Mesenteric fat pad (tissue), 1 donor: ENCODE data around the gene HMGA1. TPM values are rescaled to one million over a fixed set of nuclear protein-coding genes. Genes with fewer than 3 reads are reported as not detected.
"Not testable (repeated sequence)": the region's sequence is repeated elsewhere in the genome, so short reads cannot be mapped to it uniquely, and the experiment has no call there.

ENCODE experiments used
- DNase-seq: peaks from one replicate; pipeline ENCODE4 v3.0.0-alpha.2; 2020; ENCODE audit warnings: low spot score
- total RNA-seq: library from RNA; stranded (reverse); fragmentation: NEBNext Ultra II Directional; extraction: Animal tissue kit (Norgen Biotek cat#: 25700); gene quantifications from one replicate; pipeline ENCODE4 v1.2.1, GENCODE V29; 2021
- donor health status: DM: yes; HTN: yes; CAD: no.

HMGA1 gene
- total RNA-seq, 1 donor from 2014 or later, result 32.3 TPM

DNA sequence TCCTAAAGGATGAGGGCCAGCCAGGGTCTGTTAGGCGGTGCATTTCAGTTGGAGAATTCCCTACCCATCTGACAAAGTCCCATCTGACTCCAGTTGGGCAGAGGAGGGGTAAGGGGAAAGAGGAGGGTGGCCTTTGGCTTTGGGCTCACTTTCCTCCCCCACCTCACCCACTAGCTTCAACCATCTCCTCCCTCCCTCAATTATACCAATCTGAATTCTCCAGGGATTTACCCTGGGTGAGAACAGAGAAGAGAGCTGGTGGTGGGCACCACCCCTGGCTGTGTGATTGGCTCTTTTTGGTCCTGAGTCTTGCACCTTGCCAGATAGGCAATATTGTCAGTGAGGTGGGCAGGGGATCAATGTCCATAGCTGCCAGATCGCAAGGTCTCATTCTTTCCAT lies 3.2 kb downstream of the HMGA1 start:
- DNase-seq, result no peak

GRCh38 chr6:34240329-34241248 lies 3.9 kb downstream of the HMGA1 start:
- DNase-seq, result peak; percentile 80

DNA sequence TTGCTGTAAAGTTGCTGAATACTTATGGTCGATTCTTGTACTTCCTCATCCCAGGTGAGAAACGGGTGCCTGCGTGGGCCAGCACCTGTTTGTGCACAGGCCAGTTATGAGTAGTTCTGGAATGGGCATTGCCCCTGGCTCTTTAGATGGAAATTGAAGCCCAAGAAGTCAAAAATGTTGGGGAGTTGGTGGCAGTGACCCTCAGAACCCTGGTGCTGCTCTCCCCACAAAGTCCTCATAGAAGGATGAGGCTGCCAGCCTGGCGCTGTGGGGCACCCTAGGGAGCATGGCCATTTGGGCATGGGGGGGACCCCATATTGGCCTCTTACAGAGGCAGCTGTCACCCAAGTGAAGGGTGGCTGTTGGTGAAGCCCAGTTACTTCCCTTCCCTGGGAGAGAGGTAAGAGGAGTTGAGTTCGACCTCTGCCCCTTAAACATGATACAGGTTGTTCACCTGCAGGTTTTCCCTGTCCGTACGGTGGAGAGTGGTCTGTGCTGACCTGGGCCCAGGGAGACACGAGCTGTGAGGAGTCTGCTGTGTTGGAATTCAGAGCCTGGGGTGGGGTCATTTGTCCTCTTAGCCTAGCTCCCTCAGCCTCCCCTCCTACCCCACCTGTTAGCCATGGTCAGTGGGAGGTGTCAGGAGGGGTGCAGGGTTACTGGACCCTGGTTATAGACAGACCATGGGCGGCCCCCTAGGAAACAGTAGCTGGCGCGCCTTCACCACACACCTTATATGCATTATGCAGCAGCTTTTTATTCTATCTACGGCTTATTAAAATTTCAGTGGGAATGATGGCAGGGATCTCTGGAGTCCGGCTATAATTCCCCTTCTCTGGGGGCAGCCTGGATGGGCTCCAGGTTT lies 4.9 kb downstream of the HMGA1 start:
- DNase-seq, result peak; percentile 60

DNA sequence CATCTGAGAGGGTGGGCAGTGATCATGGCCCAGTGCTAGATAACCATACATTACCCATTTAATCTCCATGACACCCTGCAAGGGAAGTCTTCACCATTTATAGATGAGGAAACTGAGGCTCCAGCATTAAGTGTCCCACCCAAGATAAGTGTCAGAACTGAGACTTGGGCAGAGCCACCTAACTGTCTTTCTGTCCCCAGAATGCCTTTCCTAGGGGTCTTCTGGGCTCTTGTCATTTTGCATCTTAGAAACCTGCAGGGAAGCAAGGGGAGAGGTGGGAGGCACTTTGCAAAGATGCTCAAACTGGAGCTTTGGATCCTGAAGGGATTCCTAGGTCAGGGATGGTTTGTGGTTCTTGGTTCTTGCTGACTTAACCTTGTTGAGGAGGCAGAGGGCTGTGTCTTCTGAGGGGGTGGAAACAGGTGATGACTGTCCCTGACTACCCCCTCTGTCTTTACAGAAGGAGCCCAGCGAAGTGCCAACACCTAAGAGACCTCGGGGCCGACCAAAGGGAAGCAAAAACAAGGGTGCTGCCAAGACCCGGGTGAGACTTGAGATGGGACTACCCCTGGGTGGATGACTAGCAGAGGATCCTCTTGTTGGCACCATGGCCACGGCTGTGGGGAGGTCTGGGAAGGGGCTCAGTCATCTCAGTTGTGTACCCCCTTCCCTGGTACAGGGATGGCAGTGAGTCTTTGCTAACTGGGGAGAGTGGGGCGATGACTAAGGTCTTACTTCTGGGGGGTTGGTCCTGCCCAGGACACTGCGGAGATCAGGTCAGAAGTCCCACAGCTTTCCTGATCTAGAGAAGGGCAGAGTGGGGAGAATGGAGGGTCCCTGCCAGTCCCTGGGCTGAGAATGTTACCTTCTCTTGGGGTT lies 5.8 kb downstream of the HMGA1 start:
- peak; percentile 57 for DNase-seq

DNA sequence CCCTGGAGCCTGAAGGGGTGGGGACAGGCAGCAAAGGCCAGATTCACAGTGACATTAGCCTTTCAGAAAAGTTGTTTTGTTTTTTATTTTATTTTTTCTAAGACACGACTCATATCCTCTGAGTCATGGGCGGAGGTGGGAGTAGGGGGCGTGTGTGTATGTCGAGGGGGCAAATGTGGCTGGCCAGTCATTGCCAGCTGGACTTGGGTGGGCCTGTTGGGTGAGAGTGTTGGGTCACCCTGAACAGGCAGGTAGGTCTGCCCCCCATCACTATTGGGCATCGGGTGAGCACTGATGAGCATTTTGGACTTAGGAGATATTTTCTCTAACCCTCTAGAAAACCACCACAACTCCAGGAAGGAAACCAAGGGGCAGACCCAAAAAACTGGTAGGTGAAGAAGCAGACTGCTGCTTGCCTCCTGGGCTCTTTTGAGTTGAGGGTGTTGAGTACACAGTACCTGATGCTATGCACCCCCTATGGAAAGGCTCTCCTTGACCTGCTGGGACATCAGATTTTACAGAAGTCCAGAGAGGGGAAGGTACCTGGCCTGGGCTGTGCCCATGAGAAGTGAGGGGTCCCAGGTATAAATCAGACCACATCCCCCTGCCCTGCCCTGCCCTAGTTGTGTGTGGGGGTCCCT lies 6.6 kb downstream of the HMGA1 start:
- peak; percentile 71 for DNase-seq

GRCh38 chr6:34243901-34244884 lies 7.5 kb downstream of the HMGA1 start:
- DNase-seq, result peak; percentile 91

- DNase-seq, result peak; percentile 88
Observed at GRCh38 chr6:34245032-34245760, 8.5 kb downstream of the HMGA1 start.

GRCh38 chr6:34245761-34246140 lies 9.1 kb downstream of the HMGA1 start:
- not testable (repeated sequence) for DNase-seq

- DNase-seq, result no peak
Observed at GRCh38 chr6:34246249-34246562, 9.5 kb downstream of the HMGA1 start.

DNA sequence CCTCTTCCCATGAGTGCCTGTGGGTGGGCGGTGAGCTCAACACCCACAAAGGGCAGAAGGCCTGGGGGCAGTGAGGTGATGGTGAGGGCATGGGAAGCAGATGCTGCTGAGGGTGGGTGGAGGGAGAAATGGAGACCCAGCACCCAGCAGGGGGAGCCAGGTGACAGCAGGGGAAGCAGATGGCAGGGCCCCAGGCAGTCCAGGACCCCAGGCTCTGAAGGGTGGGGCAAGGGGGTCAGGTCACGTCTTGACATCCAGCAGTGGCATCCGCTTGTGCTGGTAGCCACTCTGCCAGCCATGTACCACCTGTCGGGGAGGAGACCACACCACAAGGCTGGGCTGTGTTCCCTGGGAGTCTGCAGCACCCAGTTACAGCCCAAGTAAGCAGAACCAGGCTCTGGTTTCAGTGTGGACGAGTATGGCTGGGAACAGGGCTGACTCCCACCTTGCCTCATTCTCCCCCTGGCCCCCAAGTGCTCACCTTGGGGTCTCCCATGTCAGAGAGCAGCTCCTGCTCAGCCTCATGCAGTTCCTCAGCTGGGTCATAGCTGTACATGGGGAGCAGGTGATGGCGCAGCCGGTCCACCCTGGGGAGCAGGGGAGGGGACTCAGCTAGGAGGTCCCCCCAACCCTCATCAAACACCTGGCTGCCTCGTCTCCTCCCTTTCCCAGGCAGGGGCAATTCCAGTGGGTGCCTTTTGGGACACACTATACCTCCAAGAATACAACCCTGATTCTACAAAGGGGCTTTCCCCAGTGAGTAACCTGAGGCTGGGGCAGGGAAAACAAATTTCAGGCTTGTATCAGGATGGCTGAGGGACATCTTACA lies 10.1 kb downstream of the HMGA1 start:
- DNase-seq, result no peak

- DNase-seq, result no peak
Observed at GRCh38 chr6:34247481-34248197, 11.0 kb downstream of the HMGA1 start.

GRCh38 chr6:34248198-34248726 lies 11.6 kb downstream of the HMGA1 start:
- no peak for DNase-seq

DNA sequence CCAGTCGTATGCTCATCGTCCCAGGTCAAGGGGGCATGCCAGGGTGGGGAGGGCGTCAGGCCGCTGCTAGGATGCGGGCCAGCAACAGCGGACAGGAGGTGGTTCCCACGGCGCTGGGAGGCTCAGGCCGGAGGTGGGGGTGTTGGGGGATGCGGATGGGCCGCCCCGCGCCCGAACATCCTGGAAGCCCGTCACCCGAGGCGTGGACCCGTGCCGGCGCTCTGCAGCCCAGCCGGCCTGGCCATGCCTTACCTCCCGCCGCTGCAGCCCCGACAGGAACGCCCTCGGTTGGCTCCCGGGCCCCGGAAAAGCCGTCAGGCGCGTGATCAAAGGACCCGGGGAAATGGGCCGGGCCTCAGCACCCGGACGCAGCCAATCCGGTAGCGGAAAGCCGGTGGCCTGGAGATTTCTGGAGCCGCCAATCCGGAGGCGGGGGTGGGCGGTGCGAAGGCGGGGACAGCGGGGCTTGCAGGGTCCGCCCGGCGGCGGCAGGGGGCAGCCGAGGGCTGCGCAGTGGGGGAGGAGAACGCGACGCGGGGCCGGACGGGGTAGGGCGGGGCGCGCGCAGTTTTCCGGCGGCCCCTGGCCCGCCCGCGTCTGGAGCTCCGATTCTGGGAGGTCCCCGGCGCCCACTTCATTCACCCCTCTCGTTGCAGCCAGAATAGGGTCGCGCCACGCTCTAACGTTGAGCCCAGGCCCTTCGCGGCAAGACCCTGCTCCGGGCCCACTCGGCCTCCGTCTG lies 12.2 kb downstream of the HMGA1 start, which contains the start of gene SMIM29:
TSS of gene SMIM29 (minus strand) at position 280 of the 742 bp plus-strand sequence. CDS start 1,215 bp downstream, outside the sequence.
- DNase-seq, result peak; percentile 99

- DNase-seq, result no peak
Observed at GRCh38 chr6:34249469-34250261, 13.0 kb downstream of the HMGA1 start.

GRCh38 chr6:34252395-34252794 lies 15.7 kb downstream of the HMGA1 start:
- DNase-seq, result not testable (repeated sequence)
